Esophagus muscularis mucosa (tissue), 4 donors: ENCODE results near the gene RMDN3. TPM values are rescaled to one million over a fixed set of nuclear protein-coding genes. Genes with fewer than 3 reads are reported as not detected.

ENCODE experiments used
- DNase-seq: peaks from one replicate; pipeline ENCODE4 v3.0.0-alpha.2; 2017; ENCODE audit errors: extremely low spot score
- H3K27ac ChIP-seq, 4 donors: fragments of 200-600 bp; sonication (generic); replicated peaks in 1 of 4; 1 replicate in 3 of 4; 2 replicates in 1 of 4; pipeline ENCODE4 v1.5.1; 2016 to 2019; ENCODE audit warnings: mild to moderate bottlenecking in 1 of 4
- H3K27me3 ChIP-seq, 4 donors: fragments of 200-600 bp; sonication (generic); one replicate each; pipeline versions ENCODE4 v1.5.1 to v1.6.0; 2016 to 2019
- H3K36me3 ChIP-seq, 4 donors: fragments of 200-600 bp; sonication (generic); one replicate each; pipeline ENCODE4 v1.5.1; 2016 to 2019
- H3K4me1 ChIP-seq, 4 donors: fragments of 200-600 bp; sonication (generic); one replicate each; pipeline ENCODE4 v1.5.1; 2016 to 2019
- H3K4me3 ChIP-seq, 4 donors: fragments of 200-600 bp; sonication (generic); 1 replicate in 2 of 4; 2 replicates in 2 of 4; pipeline ENCODE4 v1.5.1; 2016 to 2019; ENCODE audit warnings: mild to moderate bottlenecking in 4 of 4, moderate library complexity in 1 of 4
- H3K9me3 ChIP-seq, 4 donors: fragments of 200-600 bp; sonication (generic); 1 replicate in 3 of 4; 2 replicates in 1 of 4; pipeline ENCODE4 v1.5.1; 2016 to 2019
- CTCF ChIP-seq, 3 experiments: fragments of 200-600 bp in 2 of 3; fragments of 450-650 bp in 1 of 3; sonication (generic) in 2 of 3; IDR thresholded peaks; one replicate each; pipeline ENCODE4 v1.5.1; 2017 to 2019; ENCODE audit warnings: antibody characterized with exemption in 3 of 3, mild to moderate bottlenecking in 2 of 3, moderate library complexity in 1 of 3
- EP300 ChIP-seq: sonication (generic); formaldehyde crosslinking; IDR thresholded peaks from one replicate; pipeline ENCODE4 v1.6.1; 2017; ENCODE audit warnings: antibody characterized with exemption
- POLR2A ChIP-seq: fragments of 450-650 bp; IDR thresholded peaks from one replicate; pipeline ENCODE4 v1.6.1; 2017; ENCODE audit warnings: antibody characterized with exemption, moderate library complexity, mild to moderate bottlenecking, low read depth
- POLR2AphosphoS5 ChIP-seq, 2 donors: sonication (generic); formaldehyde crosslinking; IDR thresholded peaks; one replicate each; pipeline ENCODE4 v1.6.1; 2017; ENCODE audit warnings: antibody characterized with exemption in 2 of 2
- WGBS: methylation state at CpG from one replicate; pipeline ENCODE4 v1.1.5; 2018; 5-methylcytosine and 5-hydroxymethylcytosine counted together
- intact Hi-C: fragments of 100-400 bp; cut with DNase I; formaldehyde crosslinking; loops from one replicate; pipeline ENCODE4 v1.15.1; 2023
- total RNA-seq, 4 donors: library from RNA; depleted of rRNA; stranded (reverse); fragments of >200 nt; gene quantifications; one replicate each; pipeline versions ENCODE4 v1.1.0 to v1.2.1, GENCODE V29; 2016

RMDN3 gene
- total RNA-seq, 4 donors from 2014 or later: 29.5 to 34.9 (median 31.5) TPM

- Histone ChIP-seq H3K27ac (no peak overlapping the region), H3K4me1 (no peaks in the 10 kb centered on the region), H3K4me3 (no peak overlapping the region), H3K36me3 (peaks cover 51 to 96% (median 85%) of the 10 kb centered on the region in 4 donors), H3K9me3 (no peaks in the 10 kb centered on the region), H3K27me3 (no peaks in the 10 kb centered on the region)
- intact Hi-C loops: no loop called here
- no peak for TF ChIP-seq POLR2A
- no peak for TF ChIP-seq CTCF (IDR thresholded peaks at IDR 0.05)
- TF ChIP-seq POLR2AphosphoS5 (IDR thresholded peaks at IDR 0.05): no peak
- no peak for TF ChIP-seq EP300
- DNase-seq: no peak
- WGBS: 73% methylated on average over 12 of the region's 12 CpGs
Observed at GRCh38 chr15:40743921-40744814, 10.9 kb downstream of the RMDN3 start.

DNA sequence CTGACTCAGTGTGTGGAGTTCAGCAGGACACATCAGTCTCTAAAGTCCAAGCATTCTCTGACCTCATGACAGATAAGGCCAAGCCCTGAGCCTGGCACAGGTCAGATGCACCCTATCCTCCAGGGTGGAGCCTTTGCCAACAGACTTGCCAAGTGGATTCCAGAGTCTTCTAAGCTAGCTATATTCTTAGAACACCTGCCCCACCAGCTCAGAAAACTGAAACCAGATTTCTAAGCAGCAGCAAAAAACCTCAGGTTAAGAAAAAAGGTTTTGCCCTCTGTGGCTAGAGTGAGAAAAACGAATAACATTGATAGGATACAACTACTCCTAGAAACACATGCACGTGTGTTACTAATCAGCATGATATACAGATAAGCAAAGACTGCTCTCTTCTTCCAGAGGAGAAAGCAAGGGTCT lies 11.6 kb downstream of the RMDN3 start:
- 81% methylated on average over 2 of the region's 2 CpGs for WGBS
- Histone ChIP-seq H3K9me3 (no peaks in the 10 kb centered on the region), H3K27me3 (no peaks in the 10 kb centered on the region), H3K36me3 (peaks cover 50 to 96% (median 86%) of the 10 kb centered on the region in 4 donors), H3K4me3 (no peak overlapping the region), H3K4me1 (no peaks in the 10 kb centered on the region), H3K27ac (no peak overlapping the region)
- TF ChIP-seq CTCF (IDR thresholded peaks at IDR 0.05) (no peak), EP300 (no peak), POLR2A (no peak), POLR2AphosphoS5 (IDR thresholded peaks at IDR 0.05) (no peak)
- no peak for DNase-seq
- intact Hi-C loops: no loop called here

- 100% methylated on average over 2 of the region's 2 CpGs for WGBS
- H3K27me3 ChIP-seq: no peaks in the 10 kb centered on the region
- no peak overlapping the region for H3K4me3 ChIP-seq
- intact Hi-C loops: no loop called here
- no peaks in the 10 kb centered on the region for H3K9me3 ChIP-seq
- DNase-seq: no peak
- peaks cover 75 to 99% (median 95%) of the 10 kb centered on the region in 4 donors for H3K36me3 ChIP-seq
- no peak overlapping the region for H3K27ac ChIP-seq
- TF ChIP-seq EP300 (no peak), CTCF (IDR thresholded peaks at IDR 0.05) (no peak), POLR2AphosphoS5 (IDR thresholded peaks at IDR 0.05) (no peak), POLR2A (no peak)
- no peaks in the 10 kb centered on the region for H3K4me1 ChIP-seq
Observed at GRCh38 chr15:40739854-40740253, 15.2 kb downstream of the RMDN3 start.

DNA sequence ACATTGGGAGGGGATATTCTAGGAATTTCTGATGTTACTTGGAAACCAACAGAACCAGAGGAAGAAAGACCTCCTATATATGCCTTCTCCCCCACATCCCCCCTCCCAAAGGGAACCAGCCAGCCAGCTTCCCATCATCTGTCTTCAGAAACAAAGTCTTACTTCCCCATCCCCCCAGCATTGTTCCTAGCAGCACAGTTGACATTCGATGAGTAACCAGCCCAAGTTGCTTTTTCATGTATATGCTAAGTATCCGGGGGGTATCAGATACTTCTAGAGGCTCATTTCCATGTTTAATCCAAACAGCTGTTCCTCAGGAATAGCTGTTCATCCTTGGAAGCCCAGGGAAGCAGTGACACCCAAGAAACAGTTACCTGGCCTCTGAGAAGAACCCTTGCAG lies 16.0 kb downstream of the RMDN3 start:
- intact Hi-C loops: no loop called here
- Histone ChIP-seq H3K4me1 (no peaks in the 10 kb centered on the region), H3K36me3 (peaks cover 69 to 99% (median 92%) of the 10 kb centered on the region in 4 donors), H3K9me3 (no peaks in the 10 kb centered on the region), H3K27me3 (no peaks in the 10 kb centered on the region), H3K27ac (no peak overlapping the region), H3K4me3 (no peak overlapping the region)
- TF ChIP-seq EP300: no peak
- no peak for TF ChIP-seq CTCF (IDR thresholded peaks at IDR 0.05)
- no peak for TF ChIP-seq POLR2AphosphoS5 (IDR thresholded peaks at IDR 0.05)
- WGBS: 58% methylated on average over 2 of the region's 2 CpGs
- no peak for DNase-seq
